ENCODE data around the gene MYO5B.
"Not testable (repeated sequence)": the region's sequence is repeated elsewhere in the genome, so short reads cannot be mapped to it uniquely, and the experiment has no call there.

Gene MYO5B

GRCh38 chr18:50096766-50097435 lies 98.0 kb downstream of the MYO5B start:
- DNase-seq: no peak

DNA sequence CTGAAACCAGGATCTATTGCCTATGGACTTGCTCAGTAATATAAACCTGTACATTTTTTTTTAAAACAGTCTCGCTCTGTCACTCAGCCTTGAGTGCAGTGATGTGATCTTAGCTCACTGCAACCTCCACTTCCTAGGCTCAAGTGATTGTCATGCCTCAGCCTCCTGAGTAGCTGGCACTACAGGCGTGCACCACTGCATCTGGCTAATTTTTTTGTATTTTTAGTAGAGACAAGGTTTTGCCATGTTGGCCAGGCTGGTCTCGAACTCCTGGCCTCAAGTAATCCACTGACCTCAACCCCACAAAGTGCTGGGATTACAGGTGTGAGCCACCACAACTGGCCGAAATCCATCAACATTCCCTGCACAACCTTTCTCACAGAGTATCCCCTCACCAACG lies 100.2 kb downstream of the MYO5B start:
- DNase-seq: not testable (repeated sequence)

DNA sequence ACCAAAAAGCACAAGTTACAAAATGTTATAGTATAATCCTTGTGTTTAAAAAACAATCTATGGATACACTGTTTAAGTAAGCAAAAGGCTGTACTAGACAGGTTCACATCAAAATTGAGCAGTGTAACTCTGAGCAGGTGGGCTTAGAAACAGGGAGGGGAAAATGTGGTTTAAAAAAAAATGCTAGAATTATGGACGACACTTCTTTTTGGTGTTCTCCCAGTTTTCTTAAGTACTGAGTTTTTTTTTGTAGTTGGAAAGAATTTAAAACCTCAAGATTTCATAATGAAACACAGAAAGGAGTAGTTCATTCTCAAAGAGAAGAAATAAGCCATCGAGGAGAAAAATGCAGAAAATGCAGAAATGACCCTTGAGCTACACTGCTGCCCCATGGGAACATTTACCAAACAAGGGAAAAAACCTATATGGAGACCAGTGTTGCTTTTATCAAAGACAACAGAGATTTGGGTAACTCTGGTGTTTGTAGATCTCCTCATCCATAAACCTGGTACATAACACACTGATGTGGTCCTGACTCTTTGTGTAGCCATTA lies 100.7 kb downstream of the MYO5B start:
- no peak for DNase-seq

DNA sequence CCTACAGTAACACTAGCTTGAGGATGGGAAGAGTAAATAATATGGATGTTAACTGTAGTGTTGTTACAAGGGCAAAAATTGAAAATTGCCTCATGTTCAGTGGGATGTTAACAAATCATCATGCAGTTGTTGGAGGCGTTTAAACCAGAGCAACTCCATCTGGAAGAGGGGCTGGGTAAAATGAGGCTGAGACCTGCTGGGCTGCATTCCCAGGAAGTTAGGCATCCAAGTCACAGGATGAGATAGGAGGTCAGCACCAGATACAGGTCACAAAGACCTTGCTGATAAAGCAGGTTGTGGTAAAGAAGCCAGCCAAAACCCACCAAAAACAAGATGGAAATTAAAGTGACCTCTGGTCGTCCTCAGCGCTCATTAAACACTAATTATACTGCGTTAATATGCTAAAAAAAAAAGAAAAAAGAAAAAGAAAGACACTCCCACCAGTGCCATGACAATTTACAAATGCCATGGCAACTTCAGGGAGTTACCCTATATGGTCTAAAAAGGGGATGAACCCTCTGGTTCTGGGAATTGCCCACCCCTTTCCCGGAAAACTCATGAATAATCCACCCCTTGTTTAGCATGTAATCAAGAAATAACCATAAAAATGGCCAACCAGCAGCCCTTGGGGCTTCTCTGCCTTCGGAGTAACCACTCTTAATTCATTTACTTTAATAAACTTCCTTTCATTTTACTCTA lies 101.4 kb downstream of the MYO5B start:
- DNase-seq: no peak

- no peak for DNase-seq
Measured at GRCh38 chr18:50092245-50092805, 102.6 kb downstream of the MYO5B start.

GRCh38 chr18:50091509-50092244 lies 103.3 kb downstream of the MYO5B start:
- no peak for DNase-seq

- DNase-seq: no peak
Measured at GRCh38 chr18:50090370-50091312, 104.3 kb downstream of the MYO5B start.

DNA sequence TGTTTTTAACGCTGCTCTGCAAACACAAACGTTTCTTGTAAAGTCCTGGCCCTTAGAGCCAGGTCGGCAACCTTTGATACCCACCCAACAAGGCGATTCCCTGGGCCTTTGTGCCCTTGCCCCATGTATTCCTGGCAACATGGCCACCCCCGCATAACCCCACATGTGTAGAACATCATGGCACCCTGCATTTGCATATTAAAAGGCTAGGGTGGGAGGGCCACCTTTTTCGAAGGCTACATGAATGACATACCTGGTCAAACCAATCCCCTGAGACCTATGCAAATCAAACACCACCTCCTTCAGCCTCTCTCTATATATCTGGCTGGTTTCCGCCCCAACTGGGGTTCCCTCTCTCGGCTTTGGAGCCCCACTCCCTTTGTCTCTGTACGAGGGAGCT lies 105.2 kb downstream of the MYO5B start:
- DNase-seq: no peak

DNA sequence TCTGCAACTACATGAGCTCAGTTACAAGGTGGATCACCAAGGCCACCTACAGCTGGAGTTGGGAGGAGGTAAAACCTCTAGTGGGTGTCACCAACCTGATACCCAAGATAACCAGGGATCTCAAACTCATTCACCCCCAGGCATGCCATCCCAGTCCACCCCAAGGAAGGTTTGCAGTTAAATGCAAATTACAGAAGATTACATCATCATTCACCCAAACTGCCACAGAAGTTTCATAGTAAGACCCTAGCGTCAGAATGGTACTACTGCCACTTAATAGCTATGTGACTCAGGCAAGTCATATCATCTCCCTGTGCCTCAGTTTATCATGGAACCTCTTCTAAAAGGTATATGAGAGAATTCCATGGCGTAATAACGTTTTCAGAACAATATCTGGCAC lies 111.2 kb downstream of the MYO5B start:
- DNase-seq: no peak

DNA sequence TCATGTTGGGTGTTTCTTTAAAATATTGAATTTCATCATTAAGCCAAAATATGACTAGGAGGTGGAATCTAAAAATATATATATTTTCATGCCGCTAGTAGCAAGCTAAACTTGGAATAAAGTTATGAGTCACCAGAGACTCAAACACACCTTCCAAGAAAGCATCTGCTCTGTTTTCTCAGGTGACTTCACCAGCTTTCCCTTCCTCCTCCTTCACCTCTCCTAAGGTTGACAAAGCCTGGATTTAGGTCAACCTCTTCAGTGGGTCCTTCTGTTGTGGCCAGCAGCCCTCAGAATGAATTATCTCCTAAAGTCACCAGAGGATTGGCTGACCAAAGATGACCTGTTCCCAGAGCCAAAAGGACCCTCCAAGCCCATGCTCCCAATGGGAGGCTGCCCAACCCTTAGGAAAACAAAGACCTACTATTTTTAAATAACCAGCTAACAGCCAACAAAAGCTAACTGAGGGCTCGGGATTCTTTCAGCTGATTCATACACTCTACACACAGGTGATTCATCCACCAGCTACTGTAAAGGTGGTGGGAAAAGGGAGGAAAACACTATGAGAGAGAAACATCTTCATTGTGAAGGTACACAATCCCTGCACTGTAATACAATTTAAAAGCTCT lies 113.9 kb downstream of the MYO5B start:
- no peak for DNase-seq

- DNase-seq: no peak
Measured at GRCh38 chr18:50080316-50080715, 114.6 kb downstream of the MYO5B start.

- DNase-seq: no peak
Measured at GRCh38 chr18:50079571-50080295, 115.2 kb downstream of the MYO5B start.

- DNase-seq: no peak
Measured at GRCh38 chr18:50076277-50076676, 118.7 kb downstream of the MYO5B start.

GRCh38 chr18:50075772-50076171 lies 119.2 kb downstream of the MYO5B start:
- DNase-seq: no peak

DNA sequence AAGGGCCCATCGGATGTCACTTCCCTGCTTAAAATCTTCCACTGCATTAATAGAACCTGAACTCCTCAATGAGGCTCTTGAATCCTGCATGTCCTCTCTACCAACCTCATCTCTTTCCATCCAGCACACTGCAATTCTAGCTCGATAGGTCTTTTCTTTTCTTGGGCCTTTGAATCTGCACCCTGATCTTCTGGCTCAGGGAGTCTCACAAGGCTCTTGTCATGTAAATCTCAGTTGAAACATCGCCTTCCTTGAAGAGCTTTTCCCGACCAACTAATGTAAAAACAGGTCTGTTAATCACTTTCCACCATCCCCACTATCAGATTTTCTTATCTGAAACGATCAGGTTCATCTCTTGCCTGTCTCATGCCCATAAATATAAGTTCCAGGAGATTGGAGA lies 120.5 kb downstream of the MYO5B start:
- no peak for DNase-seq

DNA sequence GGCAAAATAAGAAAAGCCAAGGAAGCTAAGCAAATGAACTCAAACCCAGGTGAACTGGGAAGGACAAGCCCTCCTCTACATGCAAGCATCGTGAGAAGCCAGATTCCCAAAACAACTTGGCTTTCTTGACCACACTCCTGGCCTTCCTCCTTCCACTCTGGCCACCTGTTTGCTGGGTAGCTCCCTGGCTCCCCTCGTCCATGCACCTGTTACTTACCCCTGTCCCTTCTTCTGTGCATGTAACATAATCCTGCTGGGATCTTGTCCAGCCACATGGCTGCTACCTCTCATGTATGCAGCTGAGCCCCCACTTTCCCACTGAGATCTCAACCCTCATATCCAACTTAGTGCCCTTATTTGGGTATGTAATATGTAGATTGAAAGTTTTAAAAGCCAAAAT lies 121.6 kb downstream of the MYO5B start:
- no peak for DNase-seq

DNA sequence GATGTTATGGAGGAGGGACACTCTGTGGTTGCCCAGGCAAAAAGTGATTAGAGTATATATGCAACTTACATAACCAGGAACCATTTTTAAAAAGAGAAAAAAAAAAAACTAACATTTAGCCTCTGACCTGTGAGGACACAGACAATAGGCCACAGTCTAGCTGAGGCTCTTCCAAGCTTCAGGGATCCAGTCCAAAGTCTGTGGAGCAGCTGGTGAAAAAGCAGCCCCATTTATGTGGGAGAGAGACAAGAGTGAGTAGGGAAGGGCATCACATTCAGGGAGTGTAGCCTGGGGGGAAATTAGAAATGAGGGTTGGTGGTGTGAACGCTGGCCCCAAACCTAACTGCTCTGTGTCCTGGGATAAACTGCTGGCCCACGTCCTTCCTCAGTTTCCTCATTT lies 122.8 kb downstream of the MYO5B start:
- DNase-seq: no peak

DNA sequence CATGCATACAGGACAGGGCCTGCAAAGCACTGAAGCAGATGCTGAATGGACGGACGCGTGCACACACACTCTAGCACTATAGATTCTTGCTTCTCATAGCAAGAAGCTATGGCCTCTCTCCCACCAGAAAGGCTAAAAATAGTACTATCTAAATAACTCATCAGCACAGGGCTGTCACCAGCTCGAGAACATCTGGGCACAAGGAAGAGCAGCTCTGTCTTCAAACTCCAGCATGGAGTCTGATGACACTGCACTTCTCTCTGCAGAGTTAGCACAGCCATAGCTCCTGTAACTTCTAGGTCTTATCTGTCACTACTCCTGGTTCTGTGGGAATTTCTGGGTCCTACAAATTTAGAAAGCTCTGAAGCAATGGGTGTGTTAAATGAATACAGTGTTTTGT lies 123.5 kb downstream of the MYO5B start:
- DNase-seq: no peak

DNA sequence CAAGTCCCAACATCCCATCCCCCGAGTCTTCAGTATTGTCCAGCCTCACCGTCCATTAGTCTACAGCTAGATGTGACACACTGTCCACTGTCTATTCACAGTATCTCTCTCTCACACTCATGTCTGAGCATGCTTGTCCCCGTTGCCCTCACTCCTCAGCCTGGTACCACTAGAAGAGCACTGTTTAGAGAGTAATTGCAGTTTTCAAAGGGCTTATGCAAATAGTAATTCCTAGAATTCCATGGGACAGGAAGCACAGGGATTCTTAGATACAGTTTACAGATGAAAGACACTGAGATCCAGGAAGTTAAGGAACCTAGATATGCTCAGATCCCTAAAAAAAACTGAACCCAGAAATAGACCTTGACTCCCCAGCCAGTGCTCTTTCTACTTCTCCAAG lies 125.5 kb downstream of the MYO5B start:
- DNase-seq: no peak

DNA sequence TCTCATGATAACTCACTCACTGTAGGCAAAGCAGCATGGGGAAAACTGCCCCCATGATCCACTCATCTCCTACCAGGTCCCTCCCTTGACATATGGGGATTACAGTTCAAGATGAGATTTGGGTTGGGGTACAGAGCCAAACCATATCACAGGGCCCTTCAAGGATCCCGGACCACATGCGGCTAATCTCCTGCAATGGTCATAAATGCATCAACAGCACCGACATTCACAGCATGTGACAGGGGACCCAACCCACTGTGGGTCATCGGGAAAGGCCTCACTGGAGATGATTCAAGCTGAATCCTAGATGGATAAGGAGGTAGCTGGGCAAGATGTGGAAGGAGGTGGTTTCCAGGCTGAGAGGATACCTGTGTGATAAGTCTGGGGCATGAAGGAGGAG lies 129.4 kb downstream of the MYO5B start:
- DNase-seq: no peak

GRCh38 chr18:50065039-50065438 lies 129.9 kb downstream of the MYO5B start:
- DNase-seq: no peak

All from activated CD4-positive, alpha-beta T cell treated with anti-CD3 and anti-CD28 coated beads for 48 hours (primary cell).